HG03575 (cell line): Measurements from ENCODE around the gene OVOL1.

ENCODE experiments used
- ATAC-seq: cut with Tn5 transposase; IDR thresholded peaks from one replicate; pipeline ENCODE4 v1.9.1; 2021; ENCODE audit not compliant: unreplicated experiment, insufficient number of reproducible peaks, low FRiP score; ENCODE audit errors: extremely low read depth

Gene OVOL1

GRCh38 chr11:65776710-65777141 lies 10.1 kb upstream of the OVOL1 start:
- ATAC-seq = no peak

- no peak for ATAC-seq
Observed at GRCh38 chr11:65777241-65777640, 9.6 kb upstream of the OVOL1 start.

- no peak for ATAC-seq
Observed at GRCh38 chr11:65777821-65778361, 9.0 kb upstream of the OVOL1 start.

GRCh38 chr11:65778431-65778900 lies 8.4 kb upstream of the OVOL1 start:
- no peak for ATAC-seq

- no peak for ATAC-seq
Observed at GRCh38 chr11:65778901-65779668, 7.8 kb upstream of the OVOL1 start.

- ATAC-seq = no peak
Observed at GRCh38 chr11:65779669-65779918, 7.3 kb upstream of the OVOL1 start.

GRCh38 chr11:65779919-65780769 lies 6.7 kb upstream of the OVOL1 start:
- ATAC-seq = no peak

GRCh38 chr11:65780770-65781151 lies 6.1 kb upstream of the OVOL1 start, which contains the start of gene AP5B1:
Gene AP5B1 (minus strand): TSS chr11:65780976. CDS start chr11:65780591, 385 bp downstream.
- ATAC-seq = no peak

- no peak for ATAC-seq
Observed at GRCh38 chr11:65781152-65781961, 5.5 kb upstream of the OVOL1 start.

- no peak for ATAC-seq
Observed at GRCh38 chr11:65781962-65782815, 4.7 kb upstream of the OVOL1 start.

- ATAC-seq = no peak
Observed at GRCh38 chr11:65782816-65783228, 4.0 kb upstream of the OVOL1 start.

- no peak for ATAC-seq
Observed at GRCh38 chr11:65785319-65786007, 1.4 kb upstream of the OVOL1 start.

GRCh38 chr11:65786008-65786785 lies 666 bp upstream of the OVOL1 start:
- no peak for ATAC-seq

- no peak for ATAC-seq
Observed at GRCh38 chr11:65787649-65788622, 1.1 kb downstream of the OVOL1 start.

GRCh38 chr11:65788821-65789220 lies 2.0 kb downstream of the OVOL1 start:
- ATAC-seq = no peak
